Heart left ventricle (tissue), 13 donors: ENCODE results near the gene NBAS.

ENCODE experiments used
- POLR2A ChIP-seq, 2 donors: fragments of 450-650 bp; IDR thresholded peaks; one replicate each; pipeline ENCODE4 v1.6.1; 2017; ENCODE audit warnings: antibody characterized with exemption in 2 of 2, mild to moderate bottlenecking in 2 of 2, moderate library complexity in 2 of 2
- TF ChIP-seq, protein P1 (sequence below), 12 donors: fragments of 200-600 bp; sonication (generic) in 4 of 12; IDR thresholded peaks; one replicate each; pipeline versions ENCODE4 v1.5.0 to v1.8.0; 2018 to 2022; ENCODE audit warnings: antibody characterized with exemption in 12 of 12, mild to moderate bottlenecking in 5 of 12
- donor health status: ischemic (EF 13 %, LVEDD 7.1; RV severe dilation, severe dysfunction).
- donor health status: DM: no; HTN: yes; CAD: no.
- donor health status: DM: no; HTN: no; CAD: no.
- donor health status: ischemic (EF 25% LVEDD 6.9; RV normal size, moderate dysfunction).
- donor health status: ischemic (EF 25% LVEDD 5.7; RV mildly dilated, moderate dysfunction).
- donor health status: ischemic (EF 35%, LVEDD 5.7; RV mildly dilated, moderate dysfunction).
- donor health status: nonischemic (EF 11% LVEDD 7.7; RV severe dilation, severe dysfunction).
- donor health status: DM: yes; HTN: yes; CAD: no.
- donor health status: PGD.
- donor health status: ischemic (EF 29% LVEDD 5.4; RV normal size, mild dysfunction).
- donor health status: nonischemic (EF 23%, LVEDD 6.1; RV moderate dilation, normal function).

DNA sequence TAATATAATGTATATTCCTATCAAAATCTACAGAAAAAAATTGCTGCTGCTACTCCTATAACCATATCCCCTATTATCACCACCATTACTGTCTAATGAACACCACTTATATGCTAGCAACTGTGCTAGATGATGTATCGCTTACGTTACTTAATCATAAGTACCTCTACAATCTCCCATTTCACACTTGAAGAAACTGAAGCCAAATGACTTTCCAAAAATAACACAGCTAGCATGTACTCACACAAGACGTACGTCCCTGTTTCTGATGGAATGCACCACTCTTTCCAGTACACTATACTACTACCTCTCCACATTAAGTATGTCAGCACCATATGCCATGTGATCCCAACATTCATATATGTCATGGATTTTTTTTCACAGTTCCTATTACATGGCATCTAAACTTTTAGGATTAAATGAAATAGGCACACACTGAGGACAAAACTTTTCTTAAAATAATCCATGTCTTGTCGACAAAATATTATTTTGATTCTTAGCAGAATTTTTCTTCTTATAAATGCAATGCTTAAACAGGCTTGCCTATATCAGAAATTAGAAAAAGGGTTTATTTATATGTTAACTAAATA lies 112.8 kb downstream of the NBAS start:
- TF ChIP-seq, protein P1, sequence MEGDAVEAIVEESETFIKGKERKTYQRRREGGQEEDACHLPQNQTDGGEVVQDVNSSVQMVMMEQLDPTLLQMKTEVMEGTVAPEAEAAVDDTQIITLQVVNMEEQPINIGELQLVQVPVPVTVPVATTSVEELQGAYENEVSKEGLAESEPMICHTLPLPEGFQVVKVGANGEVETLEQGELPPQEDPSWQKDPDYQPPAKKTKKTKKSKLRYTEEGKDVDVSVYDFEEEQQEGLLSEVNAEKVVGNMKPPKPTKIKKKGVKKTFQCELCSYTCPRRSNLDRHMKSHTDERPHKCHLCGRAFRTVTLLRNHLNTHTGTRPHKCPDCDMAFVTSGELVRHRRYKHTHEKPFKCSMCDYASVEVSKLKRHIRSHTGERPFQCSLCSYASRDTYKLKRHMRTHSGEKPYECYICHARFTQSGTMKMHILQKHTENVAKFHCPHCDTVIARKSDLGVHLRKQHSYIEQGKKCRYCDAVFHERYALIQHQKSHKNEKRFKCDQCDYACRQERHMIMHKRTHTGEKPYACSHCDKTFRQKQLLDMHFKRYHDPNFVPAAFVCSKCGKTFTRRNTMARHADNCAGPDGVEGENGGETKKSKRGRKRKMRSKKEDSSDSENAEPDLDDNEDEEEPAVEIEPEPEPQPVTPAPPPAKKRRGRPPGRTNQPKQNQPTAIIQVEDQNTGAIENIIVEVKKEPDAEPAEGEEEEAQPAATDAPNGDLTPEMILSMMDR (IDR thresholded peaks at IDR 0.05), result no peak
- no peak for TF ChIP-seq POLR2A (IDR thresholded peaks at IDR 0.05)
